Middle frontal gyrus (tissue), 1 donor: ENCODE measurements around the gene MEGF11.
"Not testable (repeated sequence)": the region's sequence is repeated elsewhere in the genome, so short reads cannot be mapped to it uniquely, and the experiment has no call there.

Experiments used
- DNase-seq: peaks from one replicate; pipeline ENCODE4 v3.0.0-alpha.2; 2015; ENCODE audit warnings: low spot score; ENCODE audit errors: extremely low spot score

The MEGF11 gene

DNA sequence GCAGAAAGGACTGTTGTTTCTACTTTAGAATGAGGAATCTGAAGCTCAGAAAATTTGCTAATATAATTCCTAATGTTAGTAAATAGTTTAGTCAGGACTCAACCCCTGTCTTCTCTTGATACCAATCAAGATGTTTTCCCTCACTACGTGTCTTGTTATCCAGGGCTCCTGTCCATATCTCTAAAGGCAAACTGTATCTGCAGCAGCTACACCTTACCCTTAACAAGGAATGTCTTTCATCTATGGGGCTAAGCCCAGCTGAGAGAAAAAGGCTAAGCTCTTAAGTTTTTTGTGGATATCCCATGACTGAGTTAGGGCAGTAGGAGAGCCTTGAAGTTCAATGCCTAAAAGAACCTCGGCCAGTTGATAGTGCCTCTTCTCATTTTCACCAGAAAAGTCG, 351.7 kb downstream of the MEGF11 start:
- DNase-seq, result no peak

DNA sequence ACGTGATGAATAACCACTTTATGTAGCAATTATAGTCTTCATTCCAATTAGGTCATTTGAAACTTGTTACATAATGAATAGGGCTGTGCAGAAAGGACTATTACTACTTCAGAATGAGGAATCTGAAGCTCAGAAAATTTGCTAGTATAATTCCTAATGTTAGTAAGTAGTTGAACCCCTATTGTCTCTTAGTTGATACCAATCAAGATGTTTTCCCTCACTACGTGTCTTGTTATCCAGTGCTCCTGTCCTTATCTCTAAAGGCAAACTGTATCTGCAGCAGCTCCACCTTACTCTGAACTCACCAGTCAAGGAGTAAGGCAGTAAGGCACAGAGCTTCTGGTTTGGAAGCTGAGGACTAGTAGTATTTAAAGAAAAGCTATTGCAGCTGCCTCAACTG, 352.2 kb downstream of the MEGF11 start:
- no peak for DNase-seq

DNA sequence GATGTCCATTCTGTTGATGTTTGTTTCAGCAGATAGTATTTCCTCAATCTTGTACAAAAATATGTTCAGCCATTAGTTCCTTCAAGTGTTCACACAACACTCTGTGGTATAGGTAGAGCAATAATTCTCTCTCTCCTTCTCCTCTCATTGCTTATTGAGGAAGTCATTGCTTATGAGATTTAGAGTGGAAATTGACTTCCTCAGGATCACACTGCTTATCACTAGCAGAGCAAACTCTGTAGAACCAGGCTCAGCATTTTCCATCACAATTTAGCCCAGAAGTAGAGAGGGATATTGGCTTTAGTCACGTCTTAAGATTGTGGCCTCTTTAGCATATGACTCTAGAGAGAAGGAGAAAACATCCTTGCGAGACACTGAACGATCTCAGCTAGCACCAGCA, 353.1 kb downstream of the MEGF11 start:
- no peak for DNase-seq

DNA sequence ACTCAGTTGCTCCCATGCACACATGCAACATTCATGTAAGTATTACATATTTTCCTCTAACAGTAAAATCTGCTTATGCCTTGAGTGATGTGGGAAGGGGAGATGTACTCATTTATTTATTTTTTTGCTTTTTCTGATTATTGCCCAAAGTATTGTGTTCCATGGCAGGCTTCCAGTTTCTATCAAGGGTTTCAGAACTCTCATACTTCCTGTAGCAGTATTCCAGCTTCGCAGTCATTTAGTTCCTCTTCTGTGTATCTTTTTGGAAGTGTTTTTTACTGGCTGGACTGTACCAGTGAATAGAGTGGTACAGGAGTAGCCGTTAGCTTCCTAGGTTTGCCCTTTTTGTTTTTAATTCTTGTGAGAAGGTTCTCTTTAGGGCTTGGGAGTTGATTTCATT, 357.3 kb downstream of the MEGF11 start:
- DNase-seq, result no peak

DNA sequence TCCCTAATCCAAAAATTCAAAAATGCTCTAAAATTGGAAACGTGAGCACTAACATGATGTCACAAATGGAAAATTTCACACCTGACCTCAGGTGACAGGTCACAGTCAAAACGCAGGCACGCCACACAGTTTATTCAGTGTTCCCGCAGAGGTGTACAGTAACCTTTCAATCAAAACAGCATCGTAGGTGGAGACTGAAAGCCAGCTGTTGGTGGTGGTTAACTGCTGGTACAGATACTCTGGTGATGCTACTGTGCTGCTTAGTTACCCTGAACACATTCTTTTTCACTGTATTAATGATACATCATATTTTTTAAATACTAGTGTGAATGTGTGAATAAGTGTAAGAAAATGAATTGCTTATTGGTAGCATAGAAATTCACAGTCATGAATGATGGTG, 360.5 kb downstream of the MEGF11 start:
- DNase-seq, result no peak

DNA sequence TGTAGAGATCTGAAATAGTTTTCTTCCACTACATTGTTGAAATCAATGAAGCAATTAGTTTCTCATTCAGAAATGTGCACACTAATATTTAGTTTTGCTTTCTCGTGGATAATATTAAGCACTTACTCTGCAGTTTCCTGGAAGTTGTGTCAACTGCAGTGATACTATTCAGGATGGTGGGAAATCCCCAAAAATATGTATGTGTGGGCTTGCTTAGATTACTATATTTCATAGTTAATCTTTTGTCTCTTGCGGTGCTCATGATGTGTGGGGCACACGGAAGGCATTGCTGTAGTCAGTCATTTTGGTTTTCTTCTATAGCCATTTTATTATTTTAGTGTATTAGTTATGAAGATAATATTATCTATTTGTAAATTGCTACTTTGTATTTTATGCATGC, 364.6 kb downstream of the MEGF11 start:
- no peak for DNase-seq

DNA sequence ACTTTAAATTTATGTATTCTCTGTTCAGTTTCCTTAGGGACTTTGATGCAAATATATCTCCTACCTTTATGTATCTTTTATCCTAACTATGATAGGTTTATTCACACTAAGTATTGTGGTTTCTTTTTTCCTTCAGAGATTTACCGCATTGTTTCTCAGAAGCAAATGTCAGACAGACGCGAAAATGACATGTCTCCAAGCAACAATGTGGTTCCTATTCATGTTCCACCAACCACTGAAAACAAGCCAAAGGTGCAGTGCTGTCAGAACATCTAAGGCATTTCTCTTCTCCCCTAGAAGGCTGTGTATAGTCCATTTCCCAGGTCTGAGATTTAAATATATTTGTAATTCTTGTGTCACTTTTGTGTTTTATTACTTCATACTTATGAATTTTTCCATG, 366.0 kb downstream of the MEGF11 start:
- DNase-seq, result no peak

DNA sequence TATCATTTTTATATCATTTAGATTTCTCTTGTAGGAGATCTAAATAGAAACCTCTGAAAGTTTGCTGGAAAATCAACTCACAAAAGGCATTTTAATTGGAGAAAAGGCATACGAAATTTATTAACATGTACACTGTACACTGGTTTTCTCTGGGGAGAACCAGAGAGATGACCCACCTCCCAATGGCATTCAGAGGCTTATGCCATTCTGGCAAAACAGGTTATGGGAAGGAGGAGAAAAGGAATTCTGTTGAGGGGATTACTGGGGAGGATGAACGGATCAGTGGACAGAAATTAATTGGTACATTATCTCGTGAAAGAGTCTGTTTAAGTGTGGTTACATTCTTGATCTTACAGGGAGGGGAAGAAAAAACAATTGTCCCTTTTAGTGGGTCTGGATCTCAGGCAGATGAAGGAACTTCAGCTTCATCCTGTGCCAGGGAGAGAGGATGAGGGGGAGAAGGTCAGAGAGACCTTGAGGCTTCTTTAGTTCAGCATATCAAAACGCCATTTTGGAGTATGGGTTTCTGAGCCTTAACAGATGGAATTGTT, 367.8 kb downstream of the MEGF11 start:
- no peak for DNase-seq

DNA sequence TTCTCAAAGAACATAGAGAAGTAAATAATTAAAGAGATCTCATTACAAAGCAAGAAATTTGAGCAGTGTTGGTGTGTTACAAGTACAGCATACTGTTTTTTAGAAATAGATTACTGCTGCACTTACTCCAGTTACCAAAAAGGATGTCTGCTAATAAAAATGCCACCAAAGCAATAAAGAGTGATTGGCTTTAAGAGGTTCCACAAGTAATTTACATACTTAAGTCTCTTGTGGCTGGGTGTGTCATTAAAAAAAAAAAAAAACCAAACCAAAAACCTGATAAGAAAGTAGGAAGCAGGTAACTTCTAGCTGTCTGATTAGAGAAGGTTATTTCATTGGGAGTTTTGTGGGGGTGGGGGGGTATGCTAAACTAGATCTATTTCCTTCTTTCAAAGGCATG, 369.0 kb downstream of the MEGF11 start:
- no peak for DNase-seq

DNA sequence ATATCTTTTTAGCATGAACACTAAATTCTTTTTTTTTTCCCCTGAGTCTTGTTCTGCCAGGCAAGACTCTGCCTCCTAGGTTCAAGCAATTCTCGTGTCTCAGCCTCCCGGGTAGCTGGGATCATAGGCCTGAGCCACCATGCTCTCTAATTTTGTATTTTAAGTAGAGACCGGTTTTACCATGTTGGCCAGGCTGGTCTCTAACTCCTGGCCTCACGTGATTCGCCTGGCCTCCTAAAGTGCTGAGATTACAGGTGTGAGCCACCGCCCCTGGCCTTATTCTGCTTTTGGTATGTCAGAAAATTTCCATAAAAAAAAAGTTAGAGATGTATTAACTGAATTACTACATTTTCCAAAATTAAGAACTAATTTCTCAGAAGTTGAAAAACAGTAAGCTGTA, 370.0 kb downstream of the MEGF11 start:
- DNase-seq, result no peak

DNA sequence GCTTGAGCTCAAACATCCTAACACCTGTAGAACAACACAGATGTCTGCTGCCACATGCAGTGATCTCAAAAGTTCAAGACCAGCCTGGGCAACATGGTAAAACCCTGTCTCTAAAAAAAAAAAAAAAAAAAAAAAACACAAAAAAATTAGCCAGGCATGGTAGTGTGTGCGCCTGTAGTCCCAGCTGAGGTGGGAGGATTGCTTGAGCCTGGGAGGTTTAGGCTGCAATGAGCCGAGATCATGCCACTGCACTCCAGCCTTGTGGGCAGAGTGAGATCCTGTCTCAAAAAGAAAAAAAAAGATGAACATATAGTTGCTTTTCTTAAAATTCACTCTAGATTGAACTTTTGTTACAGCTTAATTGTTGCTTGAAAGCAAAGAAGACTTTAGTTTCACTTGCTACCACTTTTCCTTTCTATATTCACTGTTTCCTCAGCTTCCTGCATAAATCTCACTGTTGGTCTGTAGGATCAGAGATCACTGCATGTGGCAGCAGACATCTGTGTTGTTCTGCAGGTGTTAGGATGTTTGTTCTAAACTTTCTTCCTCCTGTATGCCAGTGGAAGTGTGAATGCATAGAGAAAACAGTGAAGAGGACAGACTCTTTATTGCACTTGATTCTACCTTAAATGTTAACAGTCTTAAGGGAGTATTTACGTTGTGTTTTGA, 371.6 kb downstream of the MEGF11 start:
- no peak for DNase-seq

DNA sequence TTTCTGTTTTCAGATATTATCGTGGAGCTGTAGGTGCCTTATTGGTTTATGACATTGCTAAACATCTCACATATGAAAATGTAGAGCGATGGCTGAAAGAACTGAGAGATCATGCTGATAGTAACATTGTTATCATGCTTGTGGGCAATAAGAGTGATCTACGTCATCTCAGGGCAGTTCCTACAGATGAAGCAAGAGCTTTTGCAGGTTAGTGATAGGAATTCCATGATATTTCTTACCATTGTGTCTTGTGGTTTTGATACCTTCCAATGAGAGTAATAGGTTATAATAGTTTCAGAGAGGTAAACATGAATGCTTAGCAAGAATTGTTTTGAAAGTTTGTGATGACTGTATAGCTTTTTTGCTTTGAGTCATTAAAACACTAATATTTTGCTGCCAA, 375.8 kb downstream of the MEGF11 start:
- no peak for DNase-seq

DNA sequence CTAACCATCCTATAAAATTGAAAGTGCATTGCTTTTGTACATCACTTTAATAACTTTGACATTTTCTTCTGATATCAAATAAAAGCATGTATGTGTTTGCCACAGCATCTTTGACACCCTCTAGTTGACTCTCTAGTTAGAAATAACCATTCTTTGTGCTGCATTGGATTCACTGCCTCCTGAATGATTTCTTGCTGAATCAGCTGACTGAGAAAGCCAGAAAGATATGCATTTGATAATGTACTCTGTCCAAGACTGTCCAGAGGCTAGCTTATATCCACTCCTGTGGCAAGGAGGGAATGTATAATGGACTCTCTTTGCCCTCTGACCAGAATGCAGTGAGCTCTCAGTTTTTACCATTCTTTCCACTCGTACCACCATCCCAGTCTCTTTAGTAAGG, 378.1 kb downstream of the MEGF11 start:
- DNase-seq, result no peak

DNA sequence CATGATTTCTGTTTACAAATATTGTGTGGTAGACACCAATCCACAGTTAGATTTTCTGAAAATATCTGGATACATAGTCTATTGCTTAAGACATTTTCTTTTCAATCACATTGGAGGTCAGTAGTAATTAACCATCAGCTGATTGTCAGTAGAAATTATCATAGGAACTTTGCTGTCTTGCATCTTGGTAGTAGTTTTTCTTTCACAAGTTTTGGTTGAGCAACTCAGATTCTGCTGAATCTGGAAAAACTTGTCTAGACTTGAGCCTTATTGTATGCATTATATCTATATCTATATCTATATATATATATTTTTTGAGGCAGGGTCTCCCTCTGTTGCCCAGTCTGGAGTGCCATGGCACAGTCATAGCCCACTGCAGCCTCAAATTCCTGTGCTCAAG, 380.3 kb downstream of the MEGF11 start:
- no peak for DNase-seq

DNA sequence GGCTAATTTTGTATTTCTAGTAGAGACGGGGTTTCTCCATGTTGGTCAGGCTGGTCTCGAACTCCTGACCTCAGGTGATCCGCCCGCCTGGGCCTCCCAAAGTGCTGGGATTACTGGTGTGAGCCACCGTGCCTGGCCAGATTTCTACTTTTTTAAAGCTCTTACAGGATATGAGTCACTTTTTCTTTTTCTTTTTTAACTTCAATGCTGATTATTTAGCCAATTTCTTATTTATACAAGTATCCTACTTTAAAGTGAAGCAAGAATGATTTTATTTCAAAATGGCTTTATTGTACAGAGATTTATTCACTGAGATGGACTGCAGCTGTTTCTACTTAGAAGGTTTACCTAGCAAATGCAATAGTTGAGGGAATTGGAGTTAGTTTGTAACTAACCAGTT, 381.0 kb downstream of the MEGF11 start:
- DNase-seq, result not testable (repeated sequence)

DNA sequence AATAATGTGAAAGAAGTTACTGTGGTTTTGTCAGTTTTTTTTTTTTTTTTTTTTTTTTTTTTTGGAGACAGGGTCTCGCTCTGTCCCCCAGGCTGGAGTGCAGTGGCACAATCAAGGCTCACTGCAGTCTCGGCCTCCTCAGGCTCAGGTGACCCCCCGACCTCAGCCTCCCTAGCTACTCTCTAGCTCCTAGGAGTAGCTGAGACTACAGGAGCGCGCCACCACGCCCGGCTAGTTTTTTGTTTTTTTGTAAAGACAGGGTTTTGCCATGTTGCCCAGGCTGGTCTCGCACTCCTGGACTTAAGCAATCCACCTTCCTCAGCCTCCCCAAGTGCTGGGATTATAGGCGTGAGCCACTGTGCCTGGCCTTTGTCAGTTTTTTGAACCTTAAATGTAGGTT, 381.7 kb downstream of the MEGF11 start:
- not testable (repeated sequence) for DNase-seq

DNA sequence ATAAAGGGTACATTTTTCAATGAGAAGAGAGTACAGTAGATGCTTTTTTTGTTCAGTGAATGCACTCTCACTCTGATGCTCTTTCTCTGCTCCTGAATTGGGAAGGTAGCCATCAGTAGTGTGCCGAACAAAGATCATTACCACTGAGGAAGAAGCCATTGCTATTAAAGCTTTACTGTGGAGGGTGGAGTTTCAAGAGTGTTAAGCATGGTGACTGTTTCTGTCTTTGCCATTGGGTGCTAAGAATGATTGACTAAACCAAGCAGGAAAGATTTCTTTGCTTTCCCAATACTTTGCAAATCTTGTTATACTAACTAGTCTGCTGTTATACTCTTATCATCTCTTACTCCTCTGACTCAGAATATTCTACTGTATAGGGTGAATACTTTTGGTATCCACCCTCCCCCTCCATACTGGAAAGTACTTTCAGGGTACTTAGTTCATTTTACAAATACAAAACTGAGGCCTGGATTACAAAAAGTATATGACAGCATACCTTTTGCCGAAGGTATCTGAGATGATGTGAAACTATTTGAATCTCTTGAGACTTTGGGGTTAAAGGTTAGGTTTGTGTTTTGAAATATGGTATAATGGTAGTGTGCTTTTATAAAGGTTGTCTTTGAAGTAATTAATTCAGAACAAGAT, 382.5 kb downstream of the MEGF11 start:
- no peak for DNase-seq

DNA sequence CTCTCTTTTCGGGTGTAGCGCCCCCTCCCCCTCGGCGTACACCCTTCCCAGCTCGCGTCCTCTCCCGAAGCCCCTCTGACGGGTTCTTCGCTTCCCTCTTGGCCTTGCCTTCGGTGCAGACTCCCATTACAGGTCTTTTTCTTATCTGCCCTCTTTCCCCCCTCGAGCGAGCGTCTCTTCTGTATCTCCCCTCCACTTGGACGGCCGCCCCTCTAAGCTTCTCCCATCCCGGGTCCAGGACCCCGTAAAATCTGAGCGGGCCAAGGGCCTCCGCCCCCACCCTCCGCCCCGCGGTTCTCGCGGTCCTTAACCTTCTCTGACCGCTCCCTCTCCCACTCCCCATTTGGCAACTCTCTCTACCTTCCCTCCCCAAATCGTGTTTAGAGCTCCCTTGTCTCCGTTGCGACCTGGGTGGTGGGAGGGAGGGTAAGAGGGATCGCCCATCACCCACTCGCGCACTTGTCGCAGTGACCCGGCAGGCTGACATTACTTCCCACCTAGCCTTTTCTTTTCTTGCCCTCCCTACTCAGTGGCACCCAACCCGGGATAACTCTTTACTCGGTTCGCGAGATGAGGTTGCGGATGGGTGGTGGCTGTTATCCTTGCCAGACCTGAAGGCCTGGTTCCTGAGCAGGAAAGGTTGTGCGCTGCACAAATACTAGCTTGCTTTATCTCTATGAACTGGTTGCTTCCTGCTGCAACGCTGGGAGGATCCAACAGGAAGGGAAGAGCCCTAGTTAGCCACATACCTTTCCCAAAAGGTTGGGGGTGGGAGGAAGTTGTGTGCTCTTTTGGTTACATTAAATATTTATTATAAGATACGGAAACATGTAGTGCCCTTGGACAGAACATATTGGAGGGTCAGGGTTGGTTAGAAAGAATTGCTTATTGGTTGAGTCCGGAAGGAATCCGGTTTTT, 383.3 kb downstream of the MEGF11 start:
- DNase-seq, result no peak

DNA sequence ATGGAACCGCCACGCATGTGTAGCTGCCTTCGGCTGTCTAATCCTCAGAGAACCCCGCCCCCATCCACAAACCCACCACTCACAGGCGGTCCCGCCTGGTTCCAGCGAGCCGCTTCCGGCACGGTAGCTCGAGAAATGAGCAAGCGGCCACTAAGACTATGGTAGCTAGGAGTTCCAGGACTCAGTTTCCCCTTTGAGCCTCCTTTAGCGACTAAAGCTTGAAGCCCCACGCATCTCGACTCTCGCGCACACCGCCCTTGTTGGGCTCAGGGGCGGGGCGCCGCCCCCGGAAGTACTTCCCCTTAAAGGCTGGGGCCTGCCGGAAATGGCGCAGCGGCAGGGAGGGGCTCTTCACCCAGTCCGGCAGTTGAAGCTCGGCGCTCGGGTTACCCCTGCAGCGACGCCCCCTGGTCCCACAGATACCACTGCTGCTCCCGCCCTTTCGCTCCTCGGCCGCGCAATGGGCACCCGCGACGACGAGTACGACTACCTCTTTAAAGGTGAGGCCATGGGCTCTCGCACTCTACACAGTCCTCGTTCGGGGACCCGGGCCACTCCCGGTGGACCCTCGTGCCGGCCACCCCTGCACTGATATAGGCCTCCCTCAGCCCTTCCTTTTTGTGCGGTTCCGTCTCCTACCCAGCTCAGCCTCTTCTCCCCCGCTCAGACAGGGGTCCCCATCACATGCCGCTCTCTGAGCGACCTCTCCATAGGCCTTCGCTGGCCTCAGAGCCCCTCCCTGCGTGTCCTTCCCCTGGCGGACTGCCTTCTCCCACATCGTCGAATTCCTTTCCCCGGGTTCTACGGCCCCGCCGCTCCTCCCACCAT, 384.2 kb downstream of the MEGF11 start, which contains the start of gene RAB11A:
TSS of gene RAB11A (plus strand) at position 366 of the 828 bp plus-strand sequence. CDS start at position 461, 95 bp downstream.
- peak; percentile 92 for DNase-seq

DNA sequence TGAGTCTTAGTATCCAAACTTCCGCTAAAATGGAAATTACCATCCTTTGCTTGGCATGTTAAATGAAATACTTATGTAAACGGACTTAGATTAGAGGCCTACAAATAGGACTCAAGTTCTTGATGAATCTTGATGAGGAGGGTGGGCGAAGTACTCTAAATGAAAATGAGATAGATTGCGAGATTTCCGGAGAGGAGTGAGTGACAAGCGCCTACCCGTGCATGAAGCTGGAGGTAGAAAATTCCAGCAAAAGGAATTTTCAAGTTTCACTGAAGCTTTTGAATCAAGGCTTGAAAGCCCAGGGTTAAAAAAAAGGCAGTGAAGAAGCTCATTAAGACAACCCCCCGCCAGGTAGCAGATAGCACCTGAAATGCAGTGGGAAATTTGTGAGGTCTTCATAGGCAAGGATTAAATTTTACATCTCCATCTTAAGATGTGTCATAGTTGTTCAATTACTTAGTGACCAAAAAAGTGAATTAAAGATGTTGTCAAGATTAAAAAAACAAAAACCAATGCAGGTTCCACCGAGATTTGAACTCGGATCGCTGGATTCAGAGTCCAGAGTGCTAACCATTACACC, 384.9 kb downstream of the MEGF11 start:
- DNase-seq, result no peak

DNA sequence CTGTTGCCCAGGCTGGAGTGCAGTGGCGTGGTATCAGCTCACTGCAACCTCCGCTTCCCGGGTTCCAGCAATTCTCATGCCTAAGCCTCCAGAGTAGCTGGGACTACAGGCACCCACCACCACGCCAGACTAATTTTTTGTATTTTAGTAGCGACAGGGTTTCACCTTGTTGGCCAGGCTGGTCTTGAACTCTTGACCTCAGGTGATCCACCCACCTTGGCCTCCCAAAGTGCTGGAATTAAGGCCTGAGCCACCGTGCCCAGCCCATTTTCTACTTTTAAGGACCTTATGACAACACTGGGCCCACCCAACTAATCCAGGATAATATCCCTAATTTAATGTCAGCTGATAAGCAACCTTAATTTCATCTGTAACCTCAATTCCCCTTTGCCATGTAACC, 385.6 kb downstream of the MEGF11 start:
- not testable (repeated sequence) for DNase-seq
